ENCODE data around the gene OR10G7. TPM values are rescaled to one million over a fixed set of nuclear protein-coding genes. Genes with fewer than 3 reads are reported as not detected.
A peak's percentile ranks its signal among the peaks of the same experiment; 100 is the strongest.

OR10G7 gene
- total and polyA plus RNA-seq, 8 donors: not detected

- 65 to 72% (median 71%) methylated on average over 3 of the region's 3 CpGs for WGBS, 5 donors
Observed at GRCh38 chr11:124081483-124081882, 40.4 kb upstream of the OR10G7 start.

GRCh38 chr11:124080327-124081001 lies 39.3 kb upstream of the OR10G7 start:
- DNase-seq: no peak
- TF ChIP-seq POLR2AphosphoS5 (IDR thresholded peaks at IDR 0.05) (no peak), CTCF (IDR thresholded peaks at IDR 0.05) (no peak), POLR2A (IDR thresholded peaks at IDR 0.05) (no peak), EP300 (IDR thresholded peaks at IDR 0.05) (no peak)
- Histone ChIP-seq H3K36me3 (no peaks in the 10 kb centered on the region), H3K4me3 (no peak overlapping the region), H3K4me1 (peaks cover 0 to 12% (median 9%) of the 10 kb centered on the region in 4 donors), H3K27me3 (peaks cover 0 to 36% (median 14%) of the 10 kb centered on the region in 3 donors), H3K27ac (no peak overlapping the region), H3K9me3 (no peaks in the 10 kb centered on the region)
- intact Hi-C loops (cut with DNase I; ENCODE audit: low total_unique reads): no loop called here
- WGBS, 5 donors: 42 to 66% (median 58%) methylated on average over 8 of the region's 8 CpGs

More at GRCh38 chr11:124081483-124081882, 40.4 kb upstream of the OR10G7 start:
- Histone ChIP-seq H3K4me1 (peaks cover 0 to 2% (median under 1%) of the 10 kb centered on the region in 4 donors), H3K36me3 (no peaks in the 10 kb centered on the region), H3K9me3 (no peaks in the 10 kb centered on the region), H3K27me3 (peaks cover 0 to 26% (median 4%) of the 10 kb centered on the region in 3 donors), H3K27ac (no peak overlapping the region), H3K4me3 (no peak overlapping the region)
- intact Hi-C loops (cut with DNase I; ENCODE audit: low total_unique reads): no loop called here
- DNase-seq: no peak
- TF ChIP-seq CTCF (IDR thresholded peaks at IDR 0.05) (no peak), EP300 (IDR thresholded peaks at IDR 0.05) (no peak), POLR2AphosphoS5 (IDR thresholded peaks at IDR 0.05) (no peak), POLR2A (IDR thresholded peaks at IDR 0.05) (no peak)

- Histone ChIP-seq H3K27me3 (peaks cover 0 to 43% (median 16%) of the 10 kb centered on the region in 3 donors), H3K27ac (no peak overlapping the region), H3K9me3 (no peaks in the 10 kb centered on the region), H3K4me1 (peaks cover 0 to 12% (median 9%) of the 10 kb centered on the region in 4 donors), H3K36me3 (no peaks in the 10 kb centered on the region), H3K4me3 (no peak overlapping the region)
- 53 to 67% (median 56%) methylated on average over 8 of the region's 8 CpGs for WGBS, 5 donors
- DNase-seq: peak in 1 of 2 donors; percentile 64
- intact Hi-C loops (cut with DNase I; ENCODE audit: low total_unique reads): loop anchor here (10.0 kb wide), 1 partner anchor 115 kb away; no protein-coding TSS in a partner anchor
- TF ChIP-seq POLR2AphosphoS5 (IDR thresholded peaks at IDR 0.05) (no peak), CTCF (IDR thresholded peaks at IDR 0.05) (no peak), POLR2A (IDR thresholded peaks at IDR 0.05) (no peak), EP300 (IDR thresholded peaks at IDR 0.05) (no peak)
Observed at GRCh38 chr11:124079631-124080326, 38.7 kb upstream of the OR10G7 start.

- H3K27ac ChIP-seq: peak overlapping the region in 1 of 5 donors; percentile 32
- no peak overlapping the region for H3K4me3 ChIP-seq
- H3K36me3 ChIP-seq: no peaks in the 10 kb centered on the region
- no peak for DNase-seq
- H3K9me3 ChIP-seq: no peaks in the 10 kb centered on the region
- peaks cover 0 to 12% (median 9%) of the 10 kb centered on the region in 4 donors for H3K4me1 ChIP-seq
- TF ChIP-seq EP300 (IDR thresholded peaks at IDR 0.05): no peak
- no peak for TF ChIP-seq POLR2AphosphoS5 (IDR thresholded peaks at IDR 0.05)
- TF ChIP-seq POLR2A (IDR thresholded peaks at IDR 0.05): no peak
- no peak for TF ChIP-seq CTCF (IDR thresholded peaks at IDR 0.05)
- intact Hi-C loops (cut with DNase I; ENCODE audit: low total_unique reads): loop anchor here (10.0 kb wide), 1 partner anchor 116 kb away; no protein-coding TSS in a partner anchor
- WGBS, 5 donors: 77 to 97% (median 88%) methylated on average over 2 of the region's 2 CpGs
- H3K27me3 ChIP-seq: peaks cover 0 to 46% (median 16%) of the 10 kb centered on the region in 3 donors
Observed at GRCh38 chr11:124078591-124078990, 37.5 kb upstream of the OR10G7 start.
